Airway epithelial cell (primary cell): ENCODE results near the gene OLFM3. TPM values are rescaled to one million over a fixed set of nuclear protein-coding genes. Genes with fewer than 3 reads are reported as not detected.

ENCODE experiments used
- total RNA-seq: library from RNA; depleted of rRNA; stranded (reverse); fragments of >200 nt; gene quantifications from 2 replicates; pipeline ENCODE4 v1.2.3, GENCODE V29; 2015

The OLFM3 gene
- total RNA-seq, result not detected in 2 replicates

DNA sequence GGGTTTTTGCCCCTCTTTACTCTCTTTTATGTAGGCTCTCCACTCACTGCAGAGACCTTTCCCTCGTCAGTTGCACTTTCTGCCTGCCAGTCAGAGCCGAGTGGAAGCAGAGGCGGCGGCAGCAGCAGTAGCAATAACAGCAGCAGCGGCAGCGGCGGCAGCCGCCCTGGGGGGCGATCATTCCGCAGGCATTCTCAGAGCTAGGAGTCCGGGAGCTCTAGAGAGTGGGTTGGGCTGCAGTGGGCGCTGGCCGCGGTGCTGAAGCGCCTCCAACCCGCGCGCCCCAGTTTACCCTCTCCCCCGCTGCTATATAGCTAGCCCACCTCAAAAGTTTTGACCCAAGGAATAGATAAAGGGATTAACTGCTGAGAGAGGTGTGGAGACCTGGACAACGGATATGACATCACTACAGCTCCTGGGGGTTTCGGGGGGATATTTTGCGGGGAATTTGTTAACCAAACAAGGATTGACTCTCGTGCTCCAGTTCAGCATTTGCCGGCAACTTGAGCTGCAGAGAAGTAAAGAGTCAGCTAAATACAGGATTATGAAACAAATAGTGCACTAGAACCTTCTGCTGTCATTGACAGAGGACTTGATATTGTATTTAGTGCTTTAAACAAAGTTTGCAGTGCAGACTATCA lies at the start of gene OLFM3:
TSS of gene OLFM3 (minus strand) at position 102 of the 641 bp plus-strand sequence.

